GM12875 (cell line): ENCODE measurements around the gene ATP13A4.

Experiments
- H3K4me3 ChIP-seq: one replicate; pipeline ENCODE4 v1.5.1; 2011; ENCODE audit warnings: low read depth, low read length, control low read depth
- TF ChIP-seq, protein P1 (sequence below): IDR thresholded peaks from 2 replicates; pipeline ENCODE4 v1.5.1; 2011; ENCODE audit warnings: low read depth, mild to moderate bottlenecking, control low read depth, inconsistent platforms, low read length, moderate library complexity, borderline replicate concordance; ENCODE audit not compliant: insufficient read depth

The ATP13A4 gene

DNA sequence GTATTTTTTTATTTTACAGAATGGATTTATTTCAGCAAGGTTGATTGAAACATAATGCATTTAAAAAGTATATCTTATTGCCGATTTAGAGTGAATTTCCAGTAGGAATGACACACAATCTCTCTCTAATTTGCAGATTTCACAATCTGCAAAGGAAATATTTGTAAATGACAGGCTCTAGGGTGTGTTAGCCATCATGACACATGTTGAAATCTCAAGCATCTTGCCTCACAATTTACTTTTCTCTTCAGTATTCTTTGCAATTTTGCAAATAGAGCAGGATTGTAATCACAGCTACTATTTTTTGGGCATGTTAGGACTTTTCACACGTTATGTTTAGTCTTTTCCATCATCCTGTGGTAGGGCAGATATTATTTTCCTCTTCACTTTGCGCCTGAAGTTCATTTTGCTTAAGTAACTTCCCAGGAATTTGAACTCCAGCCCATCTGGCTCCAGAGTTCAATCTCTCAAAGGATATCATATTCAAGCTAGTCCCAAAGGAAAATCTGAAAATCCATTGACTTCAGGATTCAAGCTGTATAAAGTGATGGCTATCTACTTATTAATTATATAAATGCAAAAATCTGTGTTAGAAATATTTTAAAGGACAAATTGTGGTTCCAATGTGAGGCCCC, 55.4 kb downstream of the ATP13A4 start:
- TF ChIP-seq, protein P1, sequence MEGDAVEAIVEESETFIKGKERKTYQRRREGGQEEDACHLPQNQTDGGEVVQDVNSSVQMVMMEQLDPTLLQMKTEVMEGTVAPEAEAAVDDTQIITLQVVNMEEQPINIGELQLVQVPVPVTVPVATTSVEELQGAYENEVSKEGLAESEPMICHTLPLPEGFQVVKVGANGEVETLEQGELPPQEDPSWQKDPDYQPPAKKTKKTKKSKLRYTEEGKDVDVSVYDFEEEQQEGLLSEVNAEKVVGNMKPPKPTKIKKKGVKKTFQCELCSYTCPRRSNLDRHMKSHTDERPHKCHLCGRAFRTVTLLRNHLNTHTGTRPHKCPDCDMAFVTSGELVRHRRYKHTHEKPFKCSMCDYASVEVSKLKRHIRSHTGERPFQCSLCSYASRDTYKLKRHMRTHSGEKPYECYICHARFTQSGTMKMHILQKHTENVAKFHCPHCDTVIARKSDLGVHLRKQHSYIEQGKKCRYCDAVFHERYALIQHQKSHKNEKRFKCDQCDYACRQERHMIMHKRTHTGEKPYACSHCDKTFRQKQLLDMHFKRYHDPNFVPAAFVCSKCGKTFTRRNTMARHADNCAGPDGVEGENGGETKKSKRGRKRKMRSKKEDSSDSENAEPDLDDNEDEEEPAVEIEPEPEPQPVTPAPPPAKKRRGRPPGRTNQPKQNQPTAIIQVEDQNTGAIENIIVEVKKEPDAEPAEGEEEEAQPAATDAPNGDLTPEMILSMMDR = no peak
- no peak overlapping the region for H3K4me3 ChIP-seq

DNA sequence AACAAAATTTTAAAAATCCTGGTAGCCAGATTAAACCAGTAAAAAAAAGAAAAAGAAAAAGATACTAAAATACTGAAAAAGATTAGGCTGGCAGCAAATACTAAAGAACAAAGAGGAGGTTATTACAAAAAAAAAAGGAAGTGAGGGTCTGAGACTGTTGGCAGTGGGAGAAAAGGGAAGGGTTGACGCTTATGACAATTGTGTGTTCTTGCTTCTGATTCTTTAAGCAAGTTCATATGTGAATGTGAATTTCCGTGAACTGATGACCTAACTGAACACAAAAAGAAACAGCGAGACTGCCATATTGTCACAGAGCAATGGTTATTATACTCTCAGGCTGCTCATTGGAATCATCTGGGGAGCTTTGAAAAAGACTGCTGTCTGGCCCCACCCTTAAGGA, 56.5 kb downstream of the ATP13A4 start:
- no peak overlapping the region for H3K4me3 ChIP-seq

DNA sequence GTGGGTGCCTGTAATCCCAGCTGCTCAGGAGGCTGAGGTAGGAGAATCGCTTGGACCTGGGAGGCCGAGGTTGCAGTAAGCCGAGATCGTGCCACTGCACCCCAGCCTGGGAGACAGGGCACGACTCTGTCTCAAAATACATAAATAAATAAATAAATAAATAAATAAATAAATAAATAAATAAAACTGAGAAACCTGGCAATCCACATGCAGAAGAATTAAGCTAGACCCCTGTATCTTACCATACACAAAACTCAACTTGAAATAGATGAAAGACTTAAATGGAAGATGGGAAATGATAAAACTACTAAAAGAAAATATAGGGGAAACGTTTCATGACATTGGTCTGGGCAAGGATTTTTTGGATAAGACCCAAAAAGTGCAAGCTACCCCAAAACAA, 58.0 kb downstream of the ATP13A4 start:
- H3K4me3 ChIP-seq = no peak overlapping the region
- TF ChIP-seq, protein P1 = no peak

More for the DNA sequence above, 56.5 kb downstream of the ATP13A4 start:
- TF ChIP-seq, protein P1 = no peak

DNA sequence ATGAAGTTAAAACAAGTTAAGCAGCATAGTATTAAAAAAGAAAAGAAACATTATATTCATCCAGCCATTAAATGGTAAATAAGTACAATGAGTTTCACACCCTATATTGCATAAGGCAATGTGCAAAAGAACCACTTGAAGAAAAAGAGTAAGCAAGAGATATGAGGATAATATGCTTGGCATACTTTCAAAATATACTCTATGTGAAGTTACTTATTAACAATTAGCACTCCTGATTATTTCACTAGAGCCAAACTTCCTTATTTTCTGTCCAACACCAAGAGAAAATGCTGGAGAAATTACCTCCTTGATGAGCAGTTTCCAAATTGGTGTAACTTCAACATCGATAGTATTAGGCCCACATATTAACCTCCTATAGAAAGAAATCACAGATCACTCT, 63.7 kb downstream of the ATP13A4 start:
- TF ChIP-seq, protein P1 = no peak
- no peak overlapping the region for H3K4me3 ChIP-seq

DNA sequence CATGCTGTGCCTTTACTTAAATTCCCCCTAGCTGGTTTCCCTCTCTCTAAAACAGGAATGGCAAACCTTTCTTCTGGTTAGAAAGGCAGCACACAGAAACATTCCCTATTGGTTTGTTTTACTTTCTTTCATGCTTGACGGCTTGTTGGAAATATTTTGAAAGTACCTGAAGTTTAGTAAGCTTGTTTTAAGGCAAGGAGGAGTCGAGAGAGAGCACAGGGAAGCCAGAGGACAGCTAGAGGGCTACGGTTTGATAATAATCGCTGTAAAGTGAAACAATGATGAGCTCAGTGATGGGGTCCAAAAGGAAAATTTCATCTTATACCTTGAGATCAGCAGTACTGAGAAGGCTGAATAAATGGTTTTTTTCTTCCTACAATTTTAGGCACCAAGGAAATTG, 64.1 kb downstream of the ATP13A4 start:
- H3K4me3 ChIP-seq = no peak overlapping the region
- TF ChIP-seq, protein P1 = no peak

DNA sequence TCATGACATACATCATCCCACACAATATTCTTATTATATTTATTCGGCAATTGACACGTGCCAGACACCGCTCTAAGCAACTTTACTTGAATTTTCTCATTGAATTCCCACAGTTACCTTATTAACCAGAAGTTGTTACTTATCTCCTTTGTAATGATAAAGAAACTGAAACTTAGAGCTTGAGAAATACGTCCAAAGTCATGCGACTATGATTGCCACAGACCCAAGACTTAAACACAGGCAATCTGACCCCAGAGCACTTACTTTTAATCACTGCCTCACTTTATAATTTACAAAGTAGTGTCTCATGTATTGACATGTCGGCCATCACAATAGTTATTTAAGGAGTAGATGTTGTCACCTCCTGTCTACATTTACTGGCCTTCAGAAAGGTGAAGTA, 64.7 kb downstream of the ATP13A4 start:
- no peak overlapping the region for H3K4me3 ChIP-seq
- TF ChIP-seq, protein P1 = no peak

DNA sequence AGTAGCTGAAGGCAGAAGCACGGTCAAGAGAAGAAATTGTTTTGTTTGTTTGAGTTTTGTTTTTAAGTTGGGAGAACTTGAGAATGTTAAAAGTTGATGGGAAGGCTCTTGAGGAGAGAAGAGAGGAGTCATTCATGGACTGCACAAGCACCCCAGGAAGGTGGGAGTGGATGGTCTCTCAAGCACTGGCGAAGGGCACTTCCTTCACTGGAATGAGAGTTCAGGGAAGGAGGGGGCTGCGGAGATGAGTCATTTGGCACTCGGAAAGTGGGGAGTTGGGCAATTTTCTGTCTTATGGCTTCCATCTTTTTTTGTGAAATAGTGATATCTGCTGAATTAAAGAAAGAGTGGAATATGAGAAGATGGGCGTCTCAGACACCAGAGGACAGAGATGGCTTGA, 66.0 kb downstream of the ATP13A4 start:
- no peak overlapping the region for H3K4me3 ChIP-seq
- TF ChIP-seq, protein P1 = no peak
